DOHH2 (cell line): ENCODE results near the gene WDR6.

Experiments
- H3F3A ChIP-seq: fragments of 200-600 bp; sonication (generic), shearing (Covaris generic); 2 replicates; pipeline ENCODE4 v1.6.0; 2016; ENCODE audit warnings: antibody characterized with exemption, mild to moderate bottlenecking; ENCODE audit not compliant: control insufficient read depth, insufficient read depth
- H3K27ac ChIP-seq: fragments of 200-600 bp; sonication (generic); 2 replicates; pipeline ENCODE4 v1.5.1; 2014; ENCODE audit warnings: low read depth, mild to moderate bottlenecking, low read length, moderate library complexity
- H3K27me3 ChIP-seq: fragments of 200-600 bp; sonication (generic); 2 replicates; pipeline ENCODE4 v1.6.1; 2014; ENCODE audit warnings: mild to moderate bottlenecking, low read length, mixed read lengths; ENCODE audit not compliant: control insufficient read depth
- H3K36me3 ChIP-seq: fragments of 200-600 bp; sonication (generic); 2 replicates; pipeline ENCODE4 v1.6.1; 2014; ENCODE audit warnings: mild to moderate bottlenecking, low read length, moderate library complexity, mixed read lengths; ENCODE audit not compliant: control insufficient read depth
- H3K4me1 ChIP-seq: fragments of 200-600 bp; sonication (generic); 2 replicates; pipeline ENCODE4 v1.6.1; 2014; ENCODE audit warnings: mild to moderate bottlenecking, low read length, mixed read lengths; ENCODE audit not compliant: control insufficient read depth
- H3K4me2 ChIP-seq: fragments of 200-600 bp; sonication (generic); 2 replicates; pipeline ENCODE4 v1.6.0; 2014; ENCODE audit warnings: mild to moderate bottlenecking, low read length, moderate library complexity
- H3K4me3 ChIP-seq: fragments of 200-600 bp; sonication (generic); 2 replicates; pipeline ENCODE4 v1.5.1; 2014; ENCODE audit warnings: mild to moderate bottlenecking, low read length, mixed read lengths
- H3K79me2 ChIP-seq: fragments of 200-600 bp; sonication (generic); 2 replicates; pipeline ENCODE4 v1.6.1; 2014; ENCODE audit warnings: mild to moderate bottlenecking, low read length, mixed read lengths; ENCODE audit not compliant: control insufficient read depth
- H3K9me2 ChIP-seq: fragments of 200-600 bp; sonication (generic); replicated peaks from 2 replicates; pipeline ENCODE4 v1.6.1; 2014; ENCODE audit warnings: mild to moderate bottlenecking, low read length, mixed read lengths; ENCODE audit not compliant: control insufficient read depth
- H3K9me3 ChIP-seq: fragments of 200-600 bp; sonication (generic); 2 replicates; pipeline ENCODE4 v1.6.1; 2014; ENCODE audit warnings: antibody characterized with exemption, low read length, mixed read lengths; ENCODE audit not compliant: control insufficient read depth, insufficient read depth
- H4K20me1 ChIP-seq: fragments of 200-600 bp; sonication (generic); 2 replicates; pipeline ENCODE4 v1.6.0; 2014; ENCODE audit warnings: low read depth, mild to moderate bottlenecking, antibody characterized with exemption, low read length, moderate library complexity; ENCODE audit not compliant: control insufficient read depth, insufficient read depth
- CTCF ChIP-seq: fragments of 200-600 bp; sonication (generic); IDR thresholded peaks from one replicate; pipeline ENCODE4 v1.5.1; 2014; ENCODE audit warnings: antibody characterized with exemption, mild to moderate bottlenecking, low read depth, low read length; ENCODE audit not compliant: poor library complexity, severe bottlenecking
- EZH2phosphoT487 ChIP-seq: fragments of 200-600 bp; sonication (generic); IDR thresholded peaks from 2 replicates; pipeline ENCODE4 v1.6.1; 2017; ENCODE audit warnings: borderline replicate concordance, mild to moderate bottlenecking, antibody characterized with exemption, low read length, moderate library complexity, mixed read lengths

WDR6 gene

GRCh38 chr3:49035281-49035680, 28.1 kb downstream of the WDR6 start:
- H3K36me3 ChIP-seq, result peaks cover 64% of the 10 kb centered on the region
- no peaks in the 10 kb centered on the region; the same call in 1 of the 2 replicates for H4K20me1 ChIP-seq
- TF ChIP-seq CTCF, result no peak
- TF ChIP-seq EZH2phosphoT487, result no peak
- H3K4me1 ChIP-seq, result no peaks in the 10 kb centered on the region
- no peaks in the 10 kb centered on the region for H3K9me2 ChIP-seq
- no peaks in the 10 kb centered on the region for H3K9me3 ChIP-seq
- H3K27me3 ChIP-seq, result no peaks in the 10 kb centered on the region
- peaks cover 14% of the 10 kb centered on the region for H3F3A ChIP-seq
- no peaks in the 10 kb centered on the region; the same call in 1 of the 2 replicates for H3K79me2 ChIP-seq
- no peak overlapping the region for H3K27ac ChIP-seq
- no peak overlapping the region for H3K4me2 ChIP-seq
- H3K4me3 ChIP-seq, result no peak overlapping the region

GRCh38 chr3:49053543-49053942, 46.4 kb downstream of the WDR6 start:
- H4K20me1 ChIP-seq, result peaks cover 3% of the 10 kb centered on the region; the same call in 1 of the 2 replicates
- H3K4me2 ChIP-seq, result no peak overlapping the region
- H3K4me3 ChIP-seq, result no peak overlapping the region
- H3K9me2 ChIP-seq, result no peaks in the 10 kb centered on the region
- no peaks in the 10 kb centered on the region for H3K4me1 ChIP-seq
- TF ChIP-seq CTCF (no peak), EZH2phosphoT487 (no peak)
- H3K79me2 ChIP-seq, result peaks cover 45% of the 10 kb centered on the region
- H3K9me3 ChIP-seq, result no peaks in the 10 kb centered on the region
- H3K36me3 ChIP-seq, result peaks cover 73% of the 10 kb centered on the region
- no peak overlapping the region for H3K27ac ChIP-seq
- H3K27me3 ChIP-seq, result no peaks in the 10 kb centered on the region
- H3F3A ChIP-seq, result no peaks in the 10 kb centered on the region

- Histone ChIP-seq H3K27ac (no peak overlapping the region), H3K79me2 (peaks cover 45% of the 10 kb centered on the region), H3K4me1 (no peaks in the 10 kb centered on the region), H3K27me3 (no peaks in the 10 kb centered on the region), H3F3A (no peaks in the 10 kb centered on the region), H3K4me2 (no peak overlapping the region), H4K20me1 (peaks cover 3% of the 10 kb centered on the region; the same call in 1 of the 2 replicates), H3K9me2 (no peaks in the 10 kb centered on the region), H3K4me3 (no peak overlapping the region), H3K9me3 (no peaks in the 10 kb centered on the region), H3K36me3 (peaks cover 70% of the 10 kb centered on the region)
- TF ChIP-seq CTCF, result no peak
- no peak for TF ChIP-seq EZH2phosphoT487
These were observed 47.2 kb downstream of the WDR6 start for GRCh38 chr3:49054344-49054862.
